ENCODE results near the gene PTCD3.

Gene PTCD3

GRCh38 chr2:86174445-86174844, 68.4 kb downstream of the PTCD3 start:
- Histone ChIP-seq H4K20me1 (ENCODE audit: insufficient read depth) (peaks cover 15% of the 10 kb centered on the region; the same call in 1 of the 2 replicates), H3K79me2 (ENCODE audit: insufficient read depth, low read depth) (no peaks in the 10 kb centered on the region; the same call in 1 of the 2 replicates), H2AFZ (ENCODE audit: low read depth) (no peak overlapping the region), H3K9ac (no peak overlapping the region), H3K4me3 (IDR thresholded peaks at IDR 0.05; ENCODE audit: insufficient read depth, low read depth, low read length) (no peak overlapping the region), H3K4me2 (no peak overlapping the region), H3K27ac (no peak overlapping the region), H3K27me3 (ENCODE audit: insufficient read depth, low read depth) (no peaks in the 10 kb centered on the region), H3K36me3 (ENCODE audit: insufficient read depth) (peaks cover 15% of the 10 kb centered on the region; the same call in 1 of the 2 replicates), H3K4me1 (ENCODE audit: low read depth, poor library complexity, severe bottlenecking) (no peaks in the 10 kb centered on the region)
- TF ChIP-seq CTCF (conservative IDR thresholded peaks at IDR 0.05; ENCODE audit: low read depth, low read length), result no peak

GRCh38 chr2:86175828-86176227, 69.8 kb downstream of the PTCD3 start:
- H3K4me2 ChIP-seq, result no peak overlapping the region
- H3K4me1 ChIP-seq (ENCODE audit: low read depth, poor library complexity, severe bottlenecking), result no peaks in the 10 kb centered on the region
- H4K20me1 ChIP-seq (ENCODE audit: insufficient read depth), result peaks cover 15% of the 10 kb centered on the region; the same call in 1 of the 2 replicates
- H3K9ac ChIP-seq, result no peak overlapping the region
- TF ChIP-seq CTCF (conservative IDR thresholded peaks at IDR 0.05; ENCODE audit: low read depth, low read length), result no peak
- H3K4me3 ChIP-seq (IDR thresholded peaks at IDR 0.05; ENCODE audit: insufficient read depth, low read depth, low read length), result no peak overlapping the region
- H2AFZ ChIP-seq (ENCODE audit: low read depth), result no peak overlapping the region
- no peaks in the 10 kb centered on the region for H3K27me3 ChIP-seq (ENCODE audit: insufficient read depth, low read depth)
- no peak overlapping the region for H3K27ac ChIP-seq
- H3K79me2 ChIP-seq (ENCODE audit: insufficient read depth, low read depth), result no peaks in the 10 kb centered on the region; the same call in 1 of the 2 replicates
- H3K36me3 ChIP-seq (ENCODE audit: insufficient read depth), result peaks cover 9% of the 10 kb centered on the region; the same call in 1 of the 2 replicates

GRCh38 chr2:86176597-86176996, 70.6 kb downstream of the PTCD3 start:
- no peak for TF ChIP-seq CTCF (conservative IDR thresholded peaks at IDR 0.05; ENCODE audit: low read depth, low read length)
- Histone ChIP-seq H3K27me3 (ENCODE audit: insufficient read depth, low read depth) (no peaks in the 10 kb centered on the region), H2AFZ (ENCODE audit: low read depth) (no peak overlapping the region), H3K9ac (no peak overlapping the region), H3K27ac (no peak overlapping the region), H3K4me3 (IDR thresholded peaks at IDR 0.05; ENCODE audit: insufficient read depth, low read depth, low read length) (no peak overlapping the region), H3K4me2 (no peak overlapping the region), H3K4me1 (ENCODE audit: low read depth, poor library complexity, severe bottlenecking) (no peaks in the 10 kb centered on the region), H3K36me3 (ENCODE audit: insufficient read depth) (peaks cover 9% of the 10 kb centered on the region; the same call in 1 of the 2 replicates), H4K20me1 (ENCODE audit: insufficient read depth) (peaks cover 19% of the 10 kb centered on the region; the same call in 1 of the 2 replicates), H3K79me2 (ENCODE audit: insufficient read depth, low read depth) (peaks cover 7% of the 10 kb centered on the region; the same call in 1 of the 2 replicates)

- peak overlapping the region; percentile 8; the same call in 1 of the 2 replicates for H3K27ac ChIP-seq
- no peak overlapping the region for H3K4me3 ChIP-seq (IDR thresholded peaks at IDR 0.05; ENCODE audit: insufficient read depth, low read depth, low read length)
- peaks cover 98% of the 10 kb centered on the region for H3K79me2 ChIP-seq (ENCODE audit: insufficient read depth, low read depth)
- H2AFZ ChIP-seq (ENCODE audit: low read depth), result no peak overlapping the region
- H3K9ac ChIP-seq, result no peak overlapping the region
- no peaks in the 10 kb centered on the region for H3K36me3 ChIP-seq (ENCODE audit: insufficient read depth)
- TF ChIP-seq CTCF (conservative IDR thresholded peaks at IDR 0.05; ENCODE audit: low read depth, low read length), result no peak
- H3K27me3 ChIP-seq (ENCODE audit: insufficient read depth, low read depth), result no peaks in the 10 kb centered on the region
- H4K20me1 ChIP-seq (ENCODE audit: insufficient read depth), result peaks cover 35% of the 10 kb centered on the region
- H3K4me2 ChIP-seq, result no peak overlapping the region
- peaks cover 26% of the 10 kb centered on the region for H3K4me1 ChIP-seq (ENCODE audit: low read depth, poor library complexity, severe bottlenecking)
Measured at GRCh38 chr2:86185517-86186212, 79.6 kb downstream of the PTCD3 start.

Data from KMS-11 (cell line).